ENCODE data around the gene GPR35. TPM values are rescaled to one million over a fixed set of nuclear protein-coding genes. Genes with fewer than 3 reads are reported as not detected.
A peak's percentile ranks its signal among the peaks of the same experiment; 100 is the strongest.

GPR35 gene
- total RNA-seq, 1 donor from 2014 or later = 24.9 TPM

DNA sequence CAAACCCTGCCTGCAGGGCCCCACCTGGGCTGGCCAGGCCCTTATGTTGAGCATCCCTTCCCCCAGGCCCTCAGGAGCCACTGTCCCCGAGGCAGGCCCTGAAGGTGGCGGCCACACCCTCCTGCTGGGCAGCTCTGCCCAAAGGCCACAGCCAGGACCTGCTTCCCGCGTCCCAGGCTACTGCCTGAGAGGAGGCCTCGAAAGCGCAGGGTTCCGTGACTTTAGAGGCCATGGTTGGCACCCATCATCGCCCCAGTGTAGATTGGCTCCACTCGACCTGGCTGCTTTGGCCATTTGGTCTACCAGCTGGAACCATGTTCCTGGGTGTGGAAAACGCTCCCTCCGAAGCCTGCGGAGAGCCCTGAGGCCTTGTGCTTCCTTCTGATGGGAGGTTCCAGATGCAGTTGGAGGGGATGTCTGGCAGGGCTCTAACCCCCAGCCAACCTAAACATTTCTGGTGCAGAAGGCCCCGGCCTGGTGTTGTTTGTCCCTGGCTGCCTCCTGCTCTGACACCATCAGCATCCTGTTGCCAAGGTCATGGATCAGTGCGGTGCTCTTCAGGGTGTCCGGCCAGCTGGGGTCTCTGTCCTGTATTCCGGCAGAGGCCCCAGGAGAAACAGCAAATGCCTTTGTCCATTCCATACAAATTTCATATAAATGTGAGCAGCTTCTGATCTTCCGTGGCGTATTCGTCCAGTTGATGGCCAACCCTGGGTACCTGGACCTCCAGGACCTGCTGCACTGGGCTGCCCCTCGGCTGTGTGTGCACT is 24.0 kb upstream of the GPR35 start:
- Mint-ChIP-seq H3K27ac (no peak overlapping the region), H3K9me3 (no peaks in the 10 kb centered on the region), H3K4me3 (ENCODE audit: low read depth) (no peak overlapping the region), H3K4me1 (ENCODE audit: low read depth) (no peaks in the 10 kb centered on the region), H3K36me3 (ENCODE audit: low read depth) (no peaks in the 10 kb centered on the region), H3K27me3 (ENCODE audit: low read depth) (no peaks in the 10 kb centered on the region)
- intact Hi-C loops (cut with micrococcal nuclease) = no loop called here
- DNase-seq (ENCODE audit: low spot score) = no peak

DNA sequence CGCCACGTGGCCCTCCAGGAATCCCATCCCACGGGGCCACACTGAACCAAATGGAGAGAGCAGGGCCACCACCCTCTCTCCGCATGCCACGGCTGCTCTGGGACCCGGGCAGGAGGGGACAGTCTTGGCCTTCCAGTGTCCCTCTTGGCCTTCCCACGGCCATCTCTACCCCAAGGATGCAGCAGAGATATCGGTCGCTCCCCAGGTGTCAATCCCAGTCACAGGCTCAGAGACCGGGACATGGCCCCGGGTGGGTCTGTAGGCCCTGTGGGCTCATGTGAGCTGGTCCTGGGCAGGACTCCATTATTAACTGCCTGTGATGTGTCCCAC is 23.5 kb upstream of the GPR35 start:
- Mint-ChIP-seq H3K4me3 (ENCODE audit: low read depth) (no peak overlapping the region), H3K27ac (no peak overlapping the region), H3K36me3 (ENCODE audit: low read depth) (no peaks in the 10 kb centered on the region), H3K9me3 (no peaks in the 10 kb centered on the region), H3K4me1 (ENCODE audit: low read depth) (no peaks in the 10 kb centered on the region), H3K27me3 (ENCODE audit: low read depth) (no peaks in the 10 kb centered on the region)
- DNase-seq (ENCODE audit: low spot score) = no peak
- intact Hi-C loops (cut with micrococcal nuclease) = no loop called here

DNA sequence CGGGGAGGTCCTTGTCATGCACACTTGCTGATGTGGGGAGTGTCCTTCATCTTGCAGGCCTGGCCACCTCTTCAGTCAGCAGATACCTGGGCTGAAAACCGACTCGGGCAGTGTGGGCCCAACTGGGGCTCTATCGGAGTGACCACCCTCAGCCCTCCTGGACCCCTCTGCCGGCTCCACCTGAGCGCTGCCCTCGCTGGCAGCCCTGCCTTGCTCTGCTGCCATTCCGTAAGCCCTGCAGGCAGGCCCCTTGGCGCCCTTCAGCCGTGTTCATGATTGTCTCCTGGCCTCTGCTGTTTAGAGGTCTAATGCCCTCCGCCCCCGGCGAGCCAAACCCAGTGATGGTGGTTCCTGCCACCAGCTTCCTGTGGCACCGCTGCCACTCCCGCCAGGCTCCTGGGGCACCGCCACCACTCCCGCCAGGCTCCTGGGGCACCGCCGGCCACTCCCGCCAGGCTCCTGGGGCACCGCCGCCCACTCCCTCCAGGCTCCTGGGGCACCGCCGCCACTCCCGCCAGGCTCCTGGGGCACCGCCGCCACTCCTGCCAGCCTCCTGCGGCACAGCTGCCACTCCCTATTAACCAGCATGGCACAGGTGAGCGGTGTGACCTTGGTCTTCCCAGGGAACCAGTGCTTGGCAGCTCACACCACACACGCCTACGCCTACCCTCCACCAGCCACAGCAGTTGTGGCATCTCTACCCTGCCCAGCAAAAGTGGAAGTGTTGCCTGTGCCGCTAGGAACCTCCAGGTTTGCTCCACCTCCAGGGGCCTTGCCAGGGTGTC is 22.8 kb upstream of the GPR35 start:
- H3K27me3 Mint-ChIP-seq (ENCODE audit: low read depth) = no peaks in the 10 kb centered on the region
- no peak overlapping the region for H3K4me3 Mint-ChIP-seq (ENCODE audit: low read depth)
- H3K9me3 Mint-ChIP-seq = no peaks in the 10 kb centered on the region
- no peaks in the 10 kb centered on the region for H3K4me1 Mint-ChIP-seq (ENCODE audit: low read depth)
- no peak overlapping the region for H3K27ac Mint-ChIP-seq
- intact Hi-C loops (cut with micrococcal nuclease) = no loop called here
- no peaks in the 10 kb centered on the region for H3K36me3 Mint-ChIP-seq (ENCODE audit: low read depth)
- no peak for DNase-seq (ENCODE audit: low spot score)

DNA sequence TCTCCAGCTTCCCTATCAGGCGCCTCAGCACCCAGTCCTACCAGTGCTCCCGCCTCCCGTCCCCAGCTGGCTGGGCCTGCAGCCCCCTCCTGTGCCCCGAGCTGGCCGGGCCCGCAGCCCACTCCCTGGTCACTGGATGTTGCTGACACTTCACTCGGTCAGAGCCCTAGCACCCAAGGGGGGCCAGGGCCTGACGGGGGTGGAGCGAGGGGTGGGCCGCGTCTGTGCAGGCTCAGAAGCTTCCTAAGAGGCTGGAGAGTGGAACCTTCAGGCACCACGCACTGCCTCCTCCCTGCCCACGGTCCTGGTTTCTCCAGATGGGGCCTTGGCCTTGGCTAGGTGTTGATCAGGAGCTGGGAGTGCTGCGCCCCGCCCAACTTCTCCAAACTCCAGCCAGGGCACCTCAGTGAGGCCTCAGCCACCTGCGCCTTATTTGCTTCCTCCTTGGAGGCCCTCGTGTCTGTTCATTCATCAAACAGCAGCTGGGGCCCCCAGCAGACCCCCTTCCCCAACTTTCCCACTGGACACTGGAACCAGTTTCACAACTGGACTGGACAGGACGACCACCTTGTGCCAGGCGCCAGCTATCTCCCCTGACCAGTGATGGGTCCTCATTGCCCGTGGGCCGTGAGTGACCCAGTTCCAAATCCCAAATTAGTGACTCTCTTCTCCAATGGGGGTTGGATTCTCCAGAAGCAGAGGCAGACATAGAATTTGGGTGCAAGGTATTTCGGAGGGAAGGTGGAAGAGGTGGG is 22.0 kb upstream of the GPR35 start:
- no peak for DNase-seq (ENCODE audit: low spot score)
- Mint-ChIP-seq H3K36me3 (ENCODE audit: low read depth) (no peaks in the 10 kb centered on the region), H3K27me3 (ENCODE audit: low read depth) (no peaks in the 10 kb centered on the region), H3K4me3 (ENCODE audit: low read depth) (no peak overlapping the region), H3K9me3 (no peaks in the 10 kb centered on the region), H3K4me1 (ENCODE audit: low read depth) (peaks cover 3% of the 10 kb centered on the region), H3K27ac (peak overlapping the region; percentile 36)
- intact Hi-C loops (cut with micrococcal nuclease) = no loop called here

DNA sequence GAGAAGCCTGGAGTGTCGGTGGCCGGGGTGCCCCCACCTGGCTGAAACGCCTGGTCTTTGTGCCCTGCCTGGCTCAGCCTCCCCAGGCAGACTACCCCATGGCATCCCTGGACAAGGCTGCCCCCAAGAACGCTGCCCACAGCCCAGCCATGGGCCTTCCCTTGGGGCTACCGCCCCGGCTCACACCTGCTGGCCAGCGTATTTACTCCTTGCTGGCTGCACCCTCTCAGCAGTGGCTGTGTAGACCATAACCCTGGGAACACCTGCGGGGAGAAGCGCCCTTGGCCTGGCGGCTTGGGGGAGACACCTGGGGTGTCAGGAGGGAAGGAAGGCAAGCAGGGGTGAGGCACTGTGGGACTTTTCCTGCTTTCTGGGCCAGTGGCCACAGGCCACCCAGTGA is 21.4 kb upstream of the GPR35 start:
- no peak for DNase-seq (ENCODE audit: low spot score)
- intact Hi-C loops (cut with micrococcal nuclease) = no loop called here
- no peaks in the 10 kb centered on the region for H3K27me3 Mint-ChIP-seq (ENCODE audit: low read depth)
- H3K36me3 Mint-ChIP-seq (ENCODE audit: low read depth) = no peaks in the 10 kb centered on the region
- no peak overlapping the region for H3K27ac Mint-ChIP-seq
- H3K4me1 Mint-ChIP-seq (ENCODE audit: low read depth) = peaks cover 4% of the 10 kb centered on the region
- no peaks in the 10 kb centered on the region for H3K9me3 Mint-ChIP-seq
- no peak overlapping the region for H3K4me3 Mint-ChIP-seq (ENCODE audit: low read depth)

DNA sequence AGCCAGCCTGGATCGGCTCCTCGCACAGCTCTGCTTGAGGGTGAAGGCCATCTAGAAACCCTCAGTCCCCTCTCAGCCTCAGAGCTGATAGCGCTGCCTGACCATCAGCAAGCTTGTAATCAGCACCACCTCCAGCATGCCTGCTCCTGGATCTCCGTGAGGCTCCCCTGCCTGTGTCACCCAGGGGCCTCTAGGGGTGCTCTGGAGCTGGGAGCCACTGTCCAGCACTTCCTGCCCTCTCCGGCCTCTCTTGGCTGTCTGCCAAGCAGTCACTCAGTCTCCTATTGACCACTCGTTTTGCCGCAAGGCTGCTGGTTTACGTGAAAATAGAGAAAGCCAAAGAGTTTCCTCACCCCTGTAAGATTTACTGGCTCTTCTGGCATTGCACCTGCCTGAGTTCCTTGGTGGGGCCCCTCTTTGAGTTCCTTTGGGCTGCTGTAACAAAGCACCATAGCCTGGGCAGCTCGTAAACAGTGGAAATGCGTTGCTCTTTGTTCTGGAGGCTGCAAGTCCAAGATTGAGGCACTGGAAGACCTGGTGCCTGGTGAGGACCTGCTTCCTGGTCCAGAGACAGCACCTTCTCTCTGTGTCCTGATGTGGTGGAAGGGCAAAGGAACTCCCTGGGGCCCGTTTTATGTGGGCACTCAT is 20.9 kb upstream of the GPR35 start:
- Mint-ChIP-seq H3K27ac (peak overlapping the region; percentile 45), H3K9me3 (no peaks in the 10 kb centered on the region), H3K4me3 (ENCODE audit: low read depth) (no peak overlapping the region), H3K27me3 (ENCODE audit: low read depth) (no peaks in the 10 kb centered on the region), H3K4me1 (ENCODE audit: low read depth) (peaks cover 9% of the 10 kb centered on the region), H3K36me3 (ENCODE audit: low read depth) (peaks cover 4% of the 10 kb centered on the region)
- intact Hi-C loops (cut with micrococcal nuclease) = no loop called here
- DNase-seq (ENCODE audit: low spot score) = no peak

DNA sequence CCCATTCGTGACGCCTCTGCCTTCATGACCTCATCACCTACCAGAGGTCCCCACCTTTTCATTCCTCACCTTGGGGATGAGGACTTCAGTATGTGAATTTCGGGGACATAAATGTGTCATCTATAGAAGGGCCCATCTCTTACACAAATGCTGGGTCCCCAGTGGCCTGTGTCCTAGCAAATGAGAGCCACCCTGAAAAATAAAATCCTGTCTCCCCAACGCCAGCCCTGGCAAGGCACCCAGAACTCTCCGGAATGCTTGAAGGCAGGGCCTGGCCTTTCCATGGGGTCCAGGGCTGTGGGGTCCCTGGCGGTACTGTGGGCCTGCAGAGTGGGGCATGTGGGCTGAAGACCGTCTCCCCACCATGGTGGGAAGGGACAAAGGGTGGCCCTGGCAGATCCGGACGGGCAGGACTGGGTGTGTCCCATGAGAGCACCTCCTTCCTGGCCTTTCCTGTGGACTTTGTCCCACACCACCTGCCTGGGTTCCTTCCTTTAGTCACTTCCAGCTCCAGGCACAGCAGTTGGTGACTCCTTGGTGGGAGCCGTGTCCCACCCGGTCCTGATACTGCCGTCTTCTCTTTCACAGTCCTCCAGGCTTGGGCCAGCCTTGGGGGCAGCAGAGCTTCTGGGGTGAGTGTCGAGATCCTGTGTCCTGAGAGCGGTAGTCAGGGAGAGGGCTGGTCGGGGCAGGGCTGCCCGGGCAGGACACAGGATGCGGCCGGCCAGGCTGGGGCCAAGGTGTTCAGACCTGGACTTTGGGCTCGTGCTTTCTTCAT is 20.2 kb upstream of the GPR35 start:
- H3K4me1 Mint-ChIP-seq (ENCODE audit: low read depth) = peaks cover 9% of the 10 kb centered on the region
- no peak for DNase-seq (ENCODE audit: low spot score)
- no peak overlapping the region for H3K4me3 Mint-ChIP-seq (ENCODE audit: low read depth)
- peak overlapping the region; percentile 45 for H3K27ac Mint-ChIP-seq
- H3K27me3 Mint-ChIP-seq (ENCODE audit: low read depth) = no peaks in the 10 kb centered on the region
- peaks cover 7% of the 10 kb centered on the region for H3K36me3 Mint-ChIP-seq (ENCODE audit: low read depth)
- intact Hi-C loops (cut with micrococcal nuclease) = no loop called here
- H3K9me3 Mint-ChIP-seq = no peaks in the 10 kb centered on the region

DNA sequence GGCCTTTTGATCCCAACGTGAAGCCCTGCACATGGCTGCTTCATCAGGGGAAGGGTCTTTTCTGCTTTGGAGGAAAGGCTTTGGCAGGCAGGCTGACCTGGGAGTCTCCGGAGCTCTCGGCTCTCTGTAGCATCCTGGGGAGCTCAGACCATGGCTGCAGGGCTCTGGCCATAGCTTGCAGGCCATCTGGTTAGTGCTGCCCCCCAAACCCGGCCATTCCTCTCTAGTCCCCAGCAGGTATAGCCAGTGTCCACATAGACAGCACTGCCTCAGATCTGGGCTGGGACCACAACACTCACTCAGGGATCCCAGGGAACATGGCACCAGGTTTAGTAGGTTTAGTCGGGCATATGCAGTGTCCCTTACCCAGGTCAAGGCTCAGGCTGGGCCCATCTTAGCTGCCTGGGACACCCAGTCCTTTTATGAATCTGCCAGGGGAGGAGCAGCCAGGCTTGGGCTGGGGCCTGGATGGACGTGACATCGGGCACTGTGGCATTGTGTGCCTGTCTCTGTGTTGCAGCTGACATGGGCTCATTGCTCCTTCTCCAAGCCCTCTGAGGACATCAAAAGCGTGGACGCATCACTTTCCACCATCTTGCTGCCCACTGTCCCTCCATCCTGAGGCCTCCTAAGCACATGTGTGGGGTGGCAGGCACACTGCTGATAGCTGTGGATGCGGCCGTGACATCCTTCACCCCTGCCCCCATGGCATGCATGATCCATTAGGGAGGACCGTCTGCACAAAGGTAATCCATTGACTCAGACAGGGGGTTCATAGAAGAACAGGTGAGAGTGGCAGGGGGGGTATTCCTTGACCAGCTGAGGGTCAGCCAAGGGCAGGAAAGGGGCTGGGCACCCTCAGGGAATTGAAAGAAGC is 19.2 kb upstream of the GPR35 start:
- DNase-seq (ENCODE audit: low spot score) = no peak
- Mint-ChIP-seq H3K9me3 (no peaks in the 10 kb centered on the region), H3K27me3 (ENCODE audit: low read depth) (no peaks in the 10 kb centered on the region), H3K27ac (no peak overlapping the region), H3K4me3 (ENCODE audit: low read depth) (no peak overlapping the region), H3K36me3 (ENCODE audit: low read depth) (peaks cover 8% of the 10 kb centered on the region), H3K4me1 (ENCODE audit: low read depth) (peaks cover 10% of the 10 kb centered on the region)
- intact Hi-C loops (cut with micrococcal nuclease) = no loop called here

DNA sequence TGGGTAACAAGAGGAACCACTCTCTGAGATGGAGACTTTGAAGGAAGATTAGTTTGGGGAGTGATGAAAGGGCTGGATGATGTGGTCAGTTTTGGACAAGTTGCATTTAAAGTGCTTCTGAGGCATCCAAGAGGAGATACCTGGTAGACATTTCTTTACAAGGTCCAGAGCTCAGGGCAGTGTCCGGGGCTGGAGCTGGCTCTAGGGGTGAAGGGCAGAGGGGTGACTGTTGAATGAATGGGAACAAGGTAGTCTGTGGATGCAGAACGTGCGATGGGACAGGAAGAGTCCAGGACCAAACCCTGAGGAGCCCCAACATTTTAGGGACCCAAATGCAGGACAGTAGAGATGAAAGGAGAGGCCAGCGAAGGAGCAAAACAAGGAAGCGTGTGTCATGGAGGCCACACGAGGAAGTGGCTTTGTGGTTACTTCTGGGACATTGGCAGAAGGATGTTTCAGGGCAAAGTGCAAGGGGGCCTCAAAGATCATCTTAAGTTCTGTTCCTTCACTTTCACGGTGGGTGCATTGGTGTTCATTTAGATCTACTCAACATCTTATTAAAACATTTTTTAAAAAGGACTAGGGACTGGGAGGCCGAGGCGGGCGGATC is 13.6 kb upstream of the GPR35 start:
- H3K27ac Mint-ChIP-seq = peak overlapping the region; percentile 85
- no peak for DNase-seq (ENCODE audit: low spot score)
- peaks cover 27% of the 10 kb centered on the region for H3K36me3 Mint-ChIP-seq (ENCODE audit: low read depth)
- peaks cover 1% of the 10 kb centered on the region for H3K9me3 Mint-ChIP-seq
- H3K4me3 Mint-ChIP-seq (ENCODE audit: low read depth) = peak overlapping the region; percentile 64
- intact Hi-C loops (cut with micrococcal nuclease) = loop anchor here (1.0 kb wide), 1 partner anchor 14 kb away; the partner anchor contains the start of gene GPR35
- no peaks in the 10 kb centered on the region for H3K27me3 Mint-ChIP-seq (ENCODE audit: low read depth)
- peaks cover 20% of the 10 kb centered on the region for H3K4me1 Mint-ChIP-seq (ENCODE audit: low read depth)

DNA sequence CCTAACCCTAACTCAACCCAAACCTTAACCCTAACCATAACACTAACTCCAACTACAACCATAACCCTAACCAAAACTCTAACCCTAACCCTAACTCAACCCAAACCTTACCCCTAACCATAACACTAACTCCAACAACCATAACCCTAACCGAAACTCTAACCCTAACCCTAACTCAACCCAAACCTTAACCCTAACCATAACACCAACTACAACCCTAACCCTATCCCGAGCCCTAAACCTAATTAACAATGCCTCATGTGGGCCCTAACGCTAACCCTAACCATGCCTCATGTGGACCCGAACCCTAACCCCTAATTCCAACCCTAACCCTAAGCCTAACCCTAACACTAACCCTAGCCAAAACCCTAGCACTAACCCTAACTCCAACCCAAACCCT is 11.5 kb upstream of the GPR35 start:
- H3K4me1 Mint-ChIP-seq (ENCODE audit: low read depth) = peaks cover 20% of the 10 kb centered on the region
- peaks cover 11% of the 10 kb centered on the region for H3K9me3 Mint-ChIP-seq
- H3K27ac Mint-ChIP-seq = no peak overlapping the region
- H3K36me3 Mint-ChIP-seq (ENCODE audit: low read depth) = peaks cover 42% of the 10 kb centered on the region
- DNase-seq (ENCODE audit: low spot score) = no peak
- intact Hi-C loops (cut with micrococcal nuclease) = loop anchor here (1.0 kb wide), 1 partner anchor 8 kb away; no protein-coding TSS in a partner anchor
- H3K27me3 Mint-ChIP-seq (ENCODE audit: low read depth) = no peaks in the 10 kb centered on the region
- no peak overlapping the region for H3K4me3 Mint-ChIP-seq (ENCODE audit: low read depth)

DNA sequence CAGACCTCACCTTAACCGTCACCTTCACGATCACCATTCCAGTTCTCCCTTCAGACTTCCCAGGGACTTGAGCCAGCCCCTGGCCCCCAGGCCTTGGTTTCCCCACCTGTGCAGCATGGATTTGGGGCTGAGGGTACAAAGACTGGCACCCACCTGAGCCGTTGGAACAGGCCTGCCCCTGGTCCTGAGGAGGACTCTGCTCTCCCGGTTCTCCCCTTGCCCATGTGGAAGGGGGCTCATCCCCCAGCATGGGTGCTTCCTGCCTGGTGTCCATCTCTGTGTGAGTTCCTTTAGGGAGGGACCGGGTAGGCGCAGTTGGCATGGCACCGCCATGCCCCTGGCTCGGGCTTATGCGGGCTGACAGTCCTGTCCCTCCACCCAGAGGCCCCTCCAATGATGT is 10.9 kb upstream of the GPR35 start:
- peaks cover 11% of the 10 kb centered on the region for H3K9me3 Mint-ChIP-seq
- intact Hi-C loops (cut with micrococcal nuclease) = no loop called here
- peaks cover 21% of the 10 kb centered on the region for H3K4me1 Mint-ChIP-seq (ENCODE audit: low read depth)
- no peaks in the 10 kb centered on the region for H3K27me3 Mint-ChIP-seq (ENCODE audit: low read depth)
- DNase-seq (ENCODE audit: low spot score) = no peak
- H3K4me3 Mint-ChIP-seq (ENCODE audit: low read depth) = no peak overlapping the region
- H3K27ac Mint-ChIP-seq = no peak overlapping the region
- peaks cover 44% of the 10 kb centered on the region for H3K36me3 Mint-ChIP-seq (ENCODE audit: low read depth)
